Ishikawa (cell line): ENCODE measurements around the gene PDSS2.
A peak's percentile ranks its signal among the peaks of the same experiment; 100 is the strongest.

ENCODE experiments used
- CEBPB ChIP-seq: IDR thresholded peaks from 2 replicates; pipeline ENCODE4 v1.6.1; 2012
- CREB1 ChIP-seq: IDR thresholded peaks from 2 replicates; pipeline ENCODE4 v1.6.1; 2012; ENCODE audit warnings: low read depth
- EGR1 ChIP-seq: IDR thresholded peaks from 2 replicates; pipeline ENCODE4 v1.6.1; 2012
- EP300 ChIP-seq: IDR thresholded peaks from 2 replicates; pipeline ENCODE4 v1.6.1; 2012; ENCODE audit warnings: borderline replicate concordance
- FOXM1 ChIP-seq: IDR thresholded peaks from 2 replicates; pipeline ENCODE4 v1.6.1; 2012; ENCODE audit warnings: low read depth, borderline replicate concordance
- NFIC ChIP-seq: IDR thresholded peaks from 2 replicates; pipeline ENCODE4 v1.6.1; 2012
- RAD21 ChIP-seq: IDR thresholded peaks from 2 replicates; pipeline ENCODE4 v1.6.1; 2012; ENCODE audit warnings: low read depth
- TAF1 ChIP-seq: IDR thresholded peaks from 2 replicates; pipeline ENCODE4 v1.6.1; 2012; ENCODE audit warnings: low read depth, mild to moderate bottlenecking
- TCF12 ChIP-seq: IDR thresholded peaks from 2 replicates; pipeline ENCODE4 v1.6.1; 2012; ENCODE audit warnings: low read depth
- TEAD4 ChIP-seq: IDR thresholded peaks from 2 replicates; pipeline ENCODE4 v1.6.1; 2012
- YY1 ChIP-seq: IDR thresholded peaks from 2 replicates; pipeline ENCODE4 v1.6.1; 2012; ENCODE audit warnings: low read depth
- ZBTB7A ChIP-seq: IDR thresholded peaks from 2 replicates; pipeline ENCODE4 v1.6.1; 2012; ENCODE audit warnings: low read depth
- TF ChIP-seq, protein P1 (sequence below): IDR thresholded peaks from 2 replicates; pipeline ENCODE4 v1.6.1; 2012
- TF ChIP-seq, protein P2 (sequence below): IDR thresholded peaks from 2 replicates; pipeline ENCODE4 v1.6.1; 2012
- TF ChIP-seq, protein P3 (sequence below): IDR thresholded peaks from 2 replicates; pipeline ENCODE4 v1.6.1; 2012; ENCODE audit warnings: low read depth, mild to moderate bottlenecking

The PDSS2 gene

DNA sequence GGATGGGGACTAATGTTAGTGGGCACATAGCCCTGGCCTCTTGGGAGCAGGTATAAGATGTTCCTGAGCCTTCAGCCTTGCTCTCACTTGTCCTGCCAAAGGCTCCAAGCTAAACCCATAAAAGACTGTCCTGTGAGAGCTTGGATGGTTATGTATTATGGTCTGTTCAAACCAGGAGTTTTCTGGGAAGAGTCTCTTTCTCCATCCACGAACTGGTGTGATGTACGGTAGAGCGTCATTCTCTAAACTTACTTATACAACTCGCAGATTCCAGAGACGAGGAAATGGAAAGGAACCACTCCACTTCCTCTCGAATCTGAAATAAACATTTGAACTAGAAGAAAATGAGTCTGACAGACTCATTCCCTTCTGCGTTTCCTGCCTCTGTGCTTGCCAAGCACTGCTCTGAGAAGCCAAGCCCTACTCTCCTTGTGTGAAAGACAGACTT is 35.9 kb upstream of the PDSS2 start:
- TF ChIP-seq YY1 = no peak
- TF ChIP-seq FOXM1 = no peak
- TF ChIP-seq RAD21 = no peak
- no peak for TF ChIP-seq CREB1
- TF ChIP-seq NFIC = no peak

DNA sequence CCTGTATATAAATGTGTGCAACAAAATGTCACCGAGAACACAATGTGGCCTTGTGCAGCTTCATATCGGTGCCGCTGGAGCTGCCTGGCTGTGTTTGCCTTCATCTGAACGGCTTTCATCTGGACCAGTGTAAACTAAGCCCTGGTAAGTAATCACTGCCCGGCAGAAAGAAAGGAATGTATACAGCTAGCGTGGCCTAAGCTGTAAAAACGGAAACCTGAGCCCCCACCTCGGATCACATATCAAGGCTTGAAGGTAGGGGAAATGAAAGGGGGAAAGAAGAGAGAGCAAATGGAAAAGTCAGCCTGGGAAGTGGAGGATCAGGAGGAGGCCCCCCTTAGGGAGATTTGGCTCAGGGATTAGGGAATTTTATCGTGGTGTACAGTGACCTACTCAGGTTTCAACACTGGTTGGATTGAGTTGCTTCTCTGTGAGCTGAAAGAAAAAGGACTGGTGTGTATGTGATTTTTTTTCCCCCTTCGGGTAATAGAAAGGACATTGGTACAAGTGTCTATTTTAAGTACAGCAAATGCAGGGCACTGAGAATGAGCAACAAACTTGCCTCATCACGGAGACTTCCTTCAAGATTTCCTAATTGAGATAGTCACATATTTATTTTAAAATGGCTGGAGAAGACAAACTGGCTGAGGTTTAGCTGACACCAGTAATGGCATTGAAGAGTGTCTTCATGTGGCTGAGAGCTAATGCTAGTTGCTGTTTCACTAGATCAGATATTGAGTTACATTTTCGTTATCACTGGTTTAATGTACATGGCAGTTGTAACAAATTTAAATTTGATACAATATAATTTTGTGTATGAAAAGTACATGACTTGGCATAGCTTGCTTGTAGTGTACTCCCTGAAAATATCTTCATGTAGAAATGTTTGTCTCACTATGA is 34.0 kb upstream of the PDSS2 start:
- TF ChIP-seq, protein P1, sequence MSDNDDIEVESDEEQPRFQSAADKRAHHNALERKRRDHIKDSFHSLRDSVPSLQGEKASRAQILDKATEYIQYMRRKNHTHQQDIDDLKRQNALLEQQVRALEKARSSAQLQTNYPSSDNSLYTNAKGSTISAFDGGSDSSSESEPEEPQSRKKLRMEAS = no peak
- TF ChIP-seq RAD21 (no peak), EGR1 (no peak)
- TF ChIP-seq, protein P2, sequence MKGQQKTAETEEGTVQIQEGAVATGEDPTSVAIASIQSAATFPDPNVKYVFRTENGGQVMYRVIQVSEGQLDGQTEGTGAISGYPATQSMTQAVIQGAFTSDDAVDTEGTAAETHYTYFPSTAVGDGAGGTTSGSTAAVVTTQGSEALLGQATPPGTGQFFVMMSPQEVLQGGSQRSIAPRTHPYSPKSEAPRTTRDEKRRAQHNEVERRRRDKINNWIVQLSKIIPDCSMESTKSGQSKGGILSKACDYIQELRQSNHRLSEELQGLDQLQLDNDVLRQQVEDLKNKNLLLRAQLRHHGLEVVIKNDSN = no peak

DNA sequence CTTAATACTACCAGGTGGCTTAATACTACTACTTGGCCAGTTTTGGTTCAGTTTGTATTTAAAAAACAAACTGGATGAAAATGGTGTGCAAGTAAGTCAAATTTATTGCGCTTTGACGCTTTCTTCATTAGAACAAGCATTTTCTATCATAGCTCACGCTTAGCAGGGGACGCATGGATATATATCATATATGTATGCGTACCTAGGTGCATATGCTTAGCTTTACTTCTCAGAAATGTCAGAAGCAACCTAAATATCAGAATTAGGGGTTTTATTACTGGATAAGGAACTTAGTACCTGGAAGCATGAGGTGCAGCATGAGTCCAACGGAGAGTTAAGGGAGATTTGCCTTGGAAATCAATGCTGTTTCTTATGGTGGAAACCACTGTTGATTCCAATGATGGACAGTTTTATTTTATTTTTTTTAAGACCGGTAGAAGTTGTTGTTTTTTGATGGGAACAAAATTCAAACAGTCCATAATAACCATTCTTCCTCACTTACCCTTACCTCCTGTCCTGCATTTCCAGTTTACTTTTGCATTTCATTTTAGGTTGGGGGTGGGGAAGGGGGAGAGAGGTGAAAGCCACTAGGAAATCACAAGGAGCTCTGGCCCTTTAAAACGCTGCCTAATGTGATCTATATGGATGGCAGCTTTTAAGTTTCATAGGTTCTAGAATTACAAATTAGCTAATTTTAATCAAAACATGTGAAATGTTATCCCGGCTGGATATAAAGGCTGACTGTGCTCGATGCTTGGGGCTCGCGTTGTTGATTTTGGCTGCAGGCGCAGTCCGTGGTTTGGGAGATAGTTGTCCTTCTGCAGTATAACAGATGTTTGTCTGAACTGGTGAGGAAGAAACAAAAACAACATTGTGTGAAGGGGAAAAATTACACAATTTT is 32.6 kb upstream of the PDSS2 start:
- TF ChIP-seq TAF1 (no peak), NFIC (0 out of 2 replicates have a peak, but pooled peaks have one; percentile 34)

DNA sequence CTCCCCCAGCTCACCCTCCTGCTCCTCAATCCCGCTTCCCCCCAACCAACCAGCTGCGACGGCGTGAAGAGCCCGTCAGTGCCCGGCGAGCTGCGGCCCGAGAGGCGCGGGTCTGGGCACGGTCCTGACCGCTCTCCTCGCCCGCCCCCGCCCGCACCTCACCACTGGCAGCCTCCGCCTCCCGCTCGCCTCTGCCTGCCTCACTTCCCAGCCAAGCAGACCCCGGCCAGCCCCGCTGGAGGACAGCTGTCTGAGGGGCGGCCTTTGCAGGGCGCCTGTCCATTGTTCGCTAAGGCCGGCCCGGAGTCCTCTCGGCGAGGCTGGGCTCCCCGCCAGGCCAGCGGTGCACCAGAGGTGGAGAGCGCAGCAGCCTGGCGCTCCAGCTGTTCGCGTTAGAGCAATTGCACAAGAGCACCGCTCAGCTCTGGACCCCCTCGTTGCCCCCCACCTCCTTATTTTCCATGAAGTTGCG is 31.8 kb upstream of the PDSS2 start:
- TF ChIP-seq TEAD4 (no peak), TCF12 (no peak), EP300 (no peak), ZBTB7A (no peak), EGR1 (no peak), YY1 (no peak)
- TF ChIP-seq, protein P1 = no peak

DNA sequence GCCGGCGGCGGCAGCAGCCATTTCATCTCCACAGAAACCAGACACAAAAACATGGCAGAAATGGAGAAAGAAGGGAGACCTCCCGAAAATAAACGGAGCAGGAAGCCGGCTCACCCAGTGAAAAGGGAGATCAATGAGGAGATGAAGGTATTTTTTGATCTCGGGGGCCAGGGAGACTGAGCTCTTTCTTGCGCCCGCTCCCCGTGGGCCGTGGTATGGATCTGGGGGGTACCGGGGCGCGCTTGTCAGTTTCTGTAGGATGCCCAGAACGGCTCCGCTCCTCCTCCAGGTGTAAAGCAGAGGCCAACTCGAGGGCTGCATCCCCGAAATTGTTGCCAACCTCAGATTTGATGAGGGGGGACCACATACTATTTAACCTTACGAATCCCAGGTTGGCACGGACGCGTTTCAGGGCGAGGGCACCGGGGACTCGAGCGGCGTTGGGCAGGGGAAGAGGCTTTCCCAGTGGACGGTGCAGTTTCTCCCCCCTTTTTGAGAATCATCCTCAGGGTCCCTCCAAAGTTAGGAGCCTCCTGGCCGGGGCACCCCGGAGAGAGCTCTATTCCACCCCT is 31.3 kb upstream of the PDSS2 start:
- no peak for TF ChIP-seq FOXM1
- peak; percentile 74 for TF ChIP-seq YY1

DNA sequence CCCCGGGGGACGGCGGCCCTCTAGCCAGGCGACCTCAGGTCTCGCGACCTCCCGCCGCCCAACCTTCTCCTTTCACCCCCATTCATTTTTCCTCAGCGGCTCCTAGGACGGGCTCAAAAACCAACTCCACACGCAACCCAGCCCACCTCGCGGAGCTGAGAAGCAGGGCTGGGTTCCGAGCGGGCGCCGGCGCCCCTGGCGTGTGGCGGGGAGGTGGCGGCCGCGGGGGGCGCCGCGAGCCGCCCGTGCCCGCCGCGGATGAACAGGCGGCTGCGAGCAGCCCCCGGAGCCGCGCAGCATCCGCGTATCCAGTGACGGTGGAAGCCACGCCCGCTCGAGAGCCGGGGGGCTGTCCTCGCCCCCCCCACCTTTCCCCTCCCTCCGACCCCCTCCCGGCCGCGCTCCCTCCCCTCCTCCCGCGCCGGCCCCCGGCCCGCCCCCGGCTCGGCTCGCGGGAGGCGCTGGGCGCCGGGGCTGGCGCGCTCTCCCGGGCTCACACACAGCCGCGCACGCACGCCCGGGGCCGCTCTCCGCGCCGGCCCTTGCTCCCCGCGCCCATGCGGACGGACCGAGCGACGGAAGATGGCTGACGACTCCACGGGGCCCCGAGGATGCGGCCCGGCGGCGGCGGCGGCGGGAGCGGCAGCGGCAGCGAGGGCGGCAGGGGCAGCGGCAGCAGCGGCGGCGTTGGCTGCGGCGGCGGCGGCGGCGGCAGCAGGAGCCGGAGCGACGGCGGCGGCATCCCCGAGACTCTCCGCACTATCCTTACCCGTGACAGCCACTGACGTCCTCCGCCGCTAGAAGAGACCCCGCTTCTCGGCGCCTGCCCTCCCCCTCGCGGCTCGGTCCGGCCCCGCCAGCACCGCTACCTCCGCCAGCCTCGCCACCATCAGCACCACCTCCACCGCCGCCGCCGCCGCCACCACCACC is 30.5 kb upstream of the PDSS2 start, which contains the start of gene SOBP:
Gene SOBP (plus strand): TSS at position 482 of the 930 bp plus-strand sequence. CDS start 500 bp downstream, outside the sequence.
- TF ChIP-seq TAF1 (peak; percentile 17; the same call in 1 of the 2 replicates), EGR1 (no peak), ZBTB7A (no peak; the same call in 1 of the 2 replicates), FOXM1 (no peak), NFIC (no peak), YY1 (no peak), TCF12 (no peak), CEBPB (no peak), TEAD4 (no peak), CREB1 (no peak), RAD21 (no peak), EP300 (no peak)
- TF ChIP-seq, protein P3, sequence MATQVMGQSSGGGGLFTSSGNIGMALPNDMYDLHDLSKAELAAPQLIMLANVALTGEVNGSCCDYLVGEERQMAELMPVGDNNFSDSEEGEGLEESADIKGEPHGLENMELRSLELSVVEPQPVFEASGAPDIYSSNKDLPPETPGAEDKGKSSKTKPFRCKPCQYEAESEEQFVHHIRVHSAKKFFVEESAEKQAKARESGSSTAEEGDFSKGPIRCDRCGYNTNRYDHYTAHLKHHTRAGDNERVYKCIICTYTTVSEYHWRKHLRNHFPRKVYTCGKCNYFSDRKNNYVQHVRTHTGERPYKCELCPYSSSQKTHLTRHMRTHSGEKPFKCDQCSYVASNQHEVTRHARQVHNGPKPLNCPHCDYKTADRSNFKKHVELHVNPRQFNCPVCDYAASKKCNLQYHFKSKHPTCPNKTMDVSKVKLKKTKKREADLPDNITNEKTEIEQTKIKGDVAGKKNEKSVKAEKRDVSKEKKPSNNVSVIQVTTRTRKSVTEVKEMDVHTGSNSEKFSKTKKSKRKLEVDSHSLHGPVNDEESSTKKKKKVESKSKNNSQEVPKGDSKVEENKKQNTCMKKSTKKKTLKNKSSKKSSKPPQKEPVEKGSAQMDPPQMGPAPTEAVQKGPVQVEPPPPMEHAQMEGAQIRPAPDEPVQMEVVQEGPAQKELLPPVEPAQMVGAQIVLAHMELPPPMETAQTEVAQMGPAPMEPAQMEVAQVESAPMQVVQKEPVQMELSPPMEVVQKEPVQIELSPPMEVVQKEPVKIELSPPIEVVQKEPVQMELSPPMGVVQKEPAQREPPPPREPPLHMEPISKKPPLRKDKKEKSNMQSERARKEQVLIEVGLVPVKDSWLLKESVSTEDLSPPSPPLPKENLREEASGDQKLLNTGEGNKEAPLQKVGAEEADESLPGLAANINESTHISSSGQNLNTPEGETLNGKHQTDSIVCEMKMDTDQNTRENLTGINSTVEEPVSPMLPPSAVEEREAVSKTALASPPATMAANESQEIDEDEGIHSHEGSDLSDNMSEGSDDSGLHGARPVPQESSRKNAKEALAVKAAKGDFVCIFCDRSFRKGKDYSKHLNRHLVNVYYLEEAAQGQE = no peak
- TF ChIP-seq, protein P2 = no peak
- TF ChIP-seq, protein P1 = peak; percentile 25; the same call in 1 of the 2 replicates
